ENCODE results near the gene CZIB. TPM values are rescaled to one million over a fixed set of nuclear protein-coding genes. Genes with fewer than 3 reads are reported as not detected.

The CZIB gene
- total RNA-seq, 1 experiment from 2014 or later, result 67.0 TPM

DNA sequence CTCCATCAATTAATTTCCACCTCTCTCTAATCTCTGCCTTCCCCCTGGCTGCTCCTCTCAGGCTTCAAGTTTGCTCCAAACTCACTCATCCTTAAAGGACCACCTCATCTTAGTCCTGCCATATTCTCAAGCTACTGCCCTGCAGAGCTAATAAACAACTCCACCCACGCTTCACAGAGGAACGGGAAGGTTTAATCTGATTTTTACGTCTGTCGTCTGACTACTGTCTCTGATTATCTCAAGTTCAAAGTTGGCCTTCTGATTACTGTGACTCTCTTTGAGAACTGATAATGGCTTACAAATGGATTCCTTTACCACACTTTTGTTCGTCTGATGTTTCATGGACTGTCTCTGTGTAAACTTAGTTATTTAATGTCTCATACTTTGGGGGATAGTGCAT, 31.4 kb downstream of the CZIB start:
- H3K4me2 ChIP-seq (ENCODE audit: insufficient read depth, insufficient read length, low read length), result no peak overlapping the region
- H4K20me1 ChIP-seq (ENCODE audit: control insufficient read depth, insufficient read depth, insufficient read length), result no peaks in the 10 kb centered on the region
- no CpG with 5 or more reads among the region's 5 CpGs for WGBS (ENCODE audit: extremely low coverage, insufficient read length, low lambda C conversion rate)

More for the DNA sequence above, 31.4 kb downstream of the CZIB start:
- Histone ChIP-seq H4K8ac (replicated peaks; ENCODE audit: insufficient read length, low read depth, low read length) (no peak overlapping the region), H3K4ac (ENCODE audit: low read depth, low read length) (no peak overlapping the region), H2BK15ac (ENCODE audit: low read depth, low read length) (no peak overlapping the region), H2BK120ac (ENCODE audit: low read depth, low read length, poor library complexity, severe bottlenecking) (no peak overlapping the region), H3K23me2 (ENCODE audit: insufficient read length, low read depth, low read length, poor library complexity, severe bottlenecking) (no peaks in the 10 kb centered on the region), H3K14ac (ENCODE audit: insufficient read depth, low read length) (no peak overlapping the region), H3K79me2 (ENCODE audit: insufficient read depth, low read length) (no peaks in the 10 kb centered on the region), H4K5ac (ENCODE audit: insufficient read length, low read depth, low read length) (no peak overlapping the region), H4K91ac (ENCODE audit: insufficient read length, low read depth, low read length) (no peak overlapping the region), H2BK5ac (ENCODE audit: insufficient read length, low read length) (no peak overlapping the region), H2AFZ (ENCODE audit: low read length) (no peak overlapping the region), H3K56ac (ENCODE audit: insufficient read length, low read depth, low read length) (no peak overlapping the region), H3K18ac (ENCODE audit: insufficient read length, low read depth, low read length) (no peak overlapping the region), H3T11ph (ENCODE audit: low read length) (no peak overlapping the region), H3K4me1 (ENCODE audit: insufficient read depth, low read length) (no peaks in the 10 kb centered on the region), H3K9ac (ENCODE audit: extremely low read depth, insufficient read length, low read length) (no peak overlapping the region), H3K79me1 (ENCODE audit: insufficient read depth, low read depth, low read length, poor library complexity, severe bottlenecking) (no peaks in the 10 kb centered on the region), H3K27me3 (ENCODE audit: insufficient read depth, low read length) (no peaks in the 10 kb centered on the region), H3K9me3 (ENCODE audit: control insufficient read depth, low read depth, low read length) (no peaks in the 10 kb centered on the region), H2AK5ac (ENCODE audit: insufficient read length, low read length) (no peak overlapping the region), H3K27ac (ENCODE audit: insufficient read length, low read depth, low read length) (no peak overlapping the region), H3K23ac (ENCODE audit: insufficient read length, low read depth, low read length) (no peak overlapping the region), H2BK20ac (ENCODE audit: low read depth, low read length, poor library complexity, severe bottlenecking) (no peak overlapping the region), H2BK12ac (ENCODE audit: insufficient read length, low read depth, low read length) (no peak overlapping the region)
- no peak overlapping the region for H3K27ac Mint-ChIP-seq
- H3K27me3 Mint-ChIP-seq (ENCODE audit: low read depth), result peaks cover 2% of the 10 kb centered on the region
- no peak overlapping the region for H3K4me3 Mint-ChIP-seq
- TF ChIP-seq, protein P1, sequence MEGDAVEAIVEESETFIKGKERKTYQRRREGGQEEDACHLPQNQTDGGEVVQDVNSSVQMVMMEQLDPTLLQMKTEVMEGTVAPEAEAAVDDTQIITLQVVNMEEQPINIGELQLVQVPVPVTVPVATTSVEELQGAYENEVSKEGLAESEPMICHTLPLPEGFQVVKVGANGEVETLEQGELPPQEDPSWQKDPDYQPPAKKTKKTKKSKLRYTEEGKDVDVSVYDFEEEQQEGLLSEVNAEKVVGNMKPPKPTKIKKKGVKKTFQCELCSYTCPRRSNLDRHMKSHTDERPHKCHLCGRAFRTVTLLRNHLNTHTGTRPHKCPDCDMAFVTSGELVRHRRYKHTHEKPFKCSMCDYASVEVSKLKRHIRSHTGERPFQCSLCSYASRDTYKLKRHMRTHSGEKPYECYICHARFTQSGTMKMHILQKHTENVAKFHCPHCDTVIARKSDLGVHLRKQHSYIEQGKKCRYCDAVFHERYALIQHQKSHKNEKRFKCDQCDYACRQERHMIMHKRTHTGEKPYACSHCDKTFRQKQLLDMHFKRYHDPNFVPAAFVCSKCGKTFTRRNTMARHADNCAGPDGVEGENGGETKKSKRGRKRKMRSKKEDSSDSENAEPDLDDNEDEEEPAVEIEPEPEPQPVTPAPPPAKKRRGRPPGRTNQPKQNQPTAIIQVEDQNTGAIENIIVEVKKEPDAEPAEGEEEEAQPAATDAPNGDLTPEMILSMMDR (conservative IDR thresholded peaks at IDR 0.05), result no peak
- H3K4me1 Mint-ChIP-seq, result peaks cover 9 to 14% of the 10 kb centered on the region in 2 experiments
- H3K9me3 Mint-ChIP-seq, result no peaks in the 10 kb centered on the region; a peak in 1 of 5 replicates
- DNase-seq, result no peak
- H3K36me3 Mint-ChIP-seq (ENCODE audit: insufficient read depth in 1 of 3, low read depth in 3 of 3), result no peaks in the 10 kb centered on the region
